ENCODE data around the gene SELP. TPM values are rescaled to one million over a fixed set of nuclear protein-coding genes. Genes with fewer than 3 reads are reported as not detected.

SELP gene
- total and polyA plus RNA-seq, 2 of the 13 experiments (the other 11 are each of a cell fraction or from before 2014, with no cell fraction given), result 0.11 TPM; not detected in 1

DNA sequence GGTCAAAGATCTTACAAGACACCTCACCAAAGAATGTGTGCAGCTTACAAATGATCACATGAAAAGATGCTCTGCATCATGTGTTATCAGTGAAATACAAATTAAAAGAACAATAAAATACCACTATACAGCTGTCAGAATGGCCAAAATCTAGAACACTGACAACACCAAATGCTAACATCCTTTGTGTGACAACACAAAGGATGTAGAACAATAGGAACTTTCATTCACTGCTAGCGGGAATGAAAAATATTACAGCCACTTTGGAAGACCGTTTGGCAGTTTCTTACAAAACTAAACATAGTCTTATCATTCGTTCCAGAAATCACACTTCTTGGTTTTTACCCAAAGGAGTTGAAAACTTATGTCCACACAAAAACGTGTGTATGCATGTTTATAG lies 20.6 kb upstream of the SELP start:
- 0 out of 5 replicates have a peak, but pooled peaks cover 0 to 5% of the 10 kb centered on the region in 2 experiments for H3K27me3 ChIP-seq (ENCODE audit: control insufficient read depth in 1 of 2, insufficient read depth in 2 of 2, low read length in 2 of 2)
- intact Hi-C loops (cut with micrococcal nuclease; ENCODE audit: unreplicated experiment), result no loop called here

DNA sequence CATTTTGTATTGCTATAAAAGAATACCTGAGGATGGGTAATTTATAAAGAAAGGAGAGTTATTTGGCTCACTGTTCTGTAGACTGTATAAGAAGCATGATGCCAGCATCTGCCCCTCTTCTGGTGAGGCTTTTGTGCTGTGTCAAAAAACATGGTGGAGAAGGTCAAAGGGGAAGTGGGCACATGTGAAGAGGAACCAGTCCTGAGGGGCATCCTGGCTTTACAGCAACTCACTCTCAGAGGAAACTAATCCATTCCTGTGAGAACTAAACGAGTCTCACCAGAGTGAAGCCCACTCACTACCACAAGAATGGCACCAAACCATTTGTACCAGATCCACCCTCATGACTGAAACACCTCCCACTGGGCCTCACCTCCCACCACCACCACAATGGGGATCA lies 18.8 kb upstream of the SELP start:
- no peaks in the 10 kb centered on the region for H3K9me3 ChIP-seq (ENCODE audit: low read length)
- H3K36me3 ChIP-seq (replicated peaks in 1 of 2; ENCODE audit: control insufficient read depth in 1 of 2, insufficient read depth in 2 of 2, low read length in 2 of 2), result no peaks in the 10 kb centered on the region
- no TSS peak for BruUV-seq (replicated peaks)
- POLR2A ChIA-PET, result no interaction called here
- no peaks in the 10 kb centered on the region for H3K4me1 ChIP-seq (ENCODE audit: insufficient read depth, low read length)
- WGBS (ENCODE audit: low lambda C conversion rate), result 0% methylated on average over 1 of the region's 1 CpG
- no peak overlapping the region for H3K4me3 ChIP-seq (replicated peaks in 1 of 3; ENCODE audit: insufficient read depth in 1 of 3, low read depth in 2 of 3, low read length in 3 of 3)
- no peak overlapping the region for H2AFZ ChIP-seq (ENCODE audit: low read length)
- H4K20me1 ChIP-seq (ENCODE audit: insufficient read depth, low read length), result no peaks in the 10 kb centered on the region
- no peak overlapping the region for H3K27ac ChIP-seq (ENCODE audit: extremely low read length, insufficient read depth, low read length)
- in situ Hi-C loops (cut with HindIII; ENCODE audit: extremely low pct_ligation_motif_present, low pct_unique_long_range_greater_than_20kb) (no loop called here), intact Hi-C loops (cut with micrococcal nuclease; ENCODE audit: unreplicated experiment) (no loop called here)
- no peak for DNase-seq (ENCODE audit: low spot score)
- no peak for FAIRE-seq
- peaks cover 0 to 5% of the 10 kb centered on the region in 2 experiments; a peak in 1 of 5 replicates for H3K27me3 ChIP-seq (ENCODE audit: control insufficient read depth in 1 of 2, insufficient read depth in 2 of 2, low read length in 2 of 2)
- H3K4me2 ChIP-seq (ENCODE audit: low read depth, low read length), result no peak overlapping the region
- CTCF ChIA-PET (ENCODE audit: low intra/inter-chr PET ratio, low total read pairs), result no interaction called here
- H3K9ac ChIP-seq (ENCODE audit: insufficient read depth, low read depth, low read length), result no peak overlapping the region
- ATAC-seq, result no peak
- no peaks in the 10 kb centered on the region for H3K79me2 ChIP-seq (ENCODE audit: insufficient read depth, low read length)
- no peak for TF ChIP-seq SRF (IDR thresholded peaks at IDR 0.05; ENCODE audit: low read depth, low read length)
- TF ChIP-seq REXO4 (CRISPR knock-in tag; IDR thresholded peaks at IDR 0.05; ENCODE audit: borderline replicate concordance), result no peak

More for the DNA sequence above, 20.6 kb upstream of the SELP start:
- Histone ChIP-seq H3K36me3 (replicated peaks in 1 of 2; ENCODE audit: control insufficient read depth in 1 of 2, insufficient read depth in 2 of 2, low read length in 2 of 2) (no peaks in the 10 kb centered on the region), H4K20me1 (ENCODE audit: insufficient read depth, low read length) (no peaks in the 10 kb centered on the region), H3K27ac (ENCODE audit: extremely low read length, insufficient read depth, low read length) (no peak overlapping the region), H3K79me2 (ENCODE audit: insufficient read depth, low read length) (no peaks in the 10 kb centered on the region), H3K9me3 (ENCODE audit: low read length) (no peaks in the 10 kb centered on the region), H3K4me3 (replicated peaks in 1 of 3; ENCODE audit: insufficient read depth in 1 of 3, low read depth in 2 of 3, low read length in 3 of 3) (no peak overlapping the region), H2AFZ (ENCODE audit: low read length) (no peak overlapping the region), H3K9ac (ENCODE audit: insufficient read depth, low read depth, low read length) (no peak overlapping the region), H3K4me1 (ENCODE audit: insufficient read depth, low read length) (no peaks in the 10 kb centered on the region), H3K4me2 (ENCODE audit: low read depth, low read length) (no peak overlapping the region)
- in situ Hi-C loops (cut with HindIII; ENCODE audit: extremely low pct_ligation_motif_present, low pct_unique_long_range_greater_than_20kb), result no loop called here
- ATAC-seq, result no peak
- 4% methylated on average over 4 of the region's 4 CpGs for WGBS (ENCODE audit: low lambda C conversion rate)
- TF ChIP-seq ZNF841 (CRISPR knock-in tag; IDR thresholded peaks at IDR 0.05; ENCODE audit: borderline replicate concordance) (no peak), RARG (CRISPR knock-in tag; IDR thresholded peaks at IDR 0.05; ENCODE audit: low read depth) (no peak), TARDBP (CRISPR knock-in tag; IDR thresholded peaks at IDR 0.05) (no peak), FOSL2 (CRISPR knock-in tag; IDR thresholded peaks at IDR 0.05) (no peak), ZBTB39 (CRISPR knock-in tag; IDR thresholded peaks at IDR 0.05) (no peak)
- ChIA-PET CTCF (ENCODE audit: low intra/inter-chr PET ratio, low total read pairs) (no interaction called here), POLR2A (no interaction called here)
- no peak for FAIRE-seq
- DNase-seq (ENCODE audit: low spot score), result no peak
- no TSS peak for BruUV-seq (replicated peaks)

All from HepG2 (cell line).